Gastroesophageal sphincter (tissue), 4 donors: ENCODE measurements around the gene MYO1B. TPM values are rescaled to one million over a fixed set of nuclear protein-coding genes. Genes with fewer than 3 reads are reported as not detected.
A peak's percentile ranks its signal among the peaks of the same experiment; 100 is the strongest.

ENCODE experiments used
- ATAC-seq: fragments of 150-250 bp; one replicate; pipeline ENCODE4 v1.9.1; 2016; ENCODE audit warnings: mild to moderate bottlenecking, moderate library complexity
- H3K27ac ChIP-seq, 4 donors: fragments of 200-600 bp; sonication (generic) in 3 of 4; 1 replicate in 3 of 4; 2 replicates in 1 of 4; pipeline ENCODE4 v1.5.1; 2016 to 2019
- H3K27me3 ChIP-seq: fragments of 200-600 bp; sonication (generic); one replicate; pipeline ENCODE4 v1.5.1; 2019
- H3K36me3 ChIP-seq, 2 donors: fragments of 200-600 bp; sonication (generic); one replicate each; pipeline ENCODE4 v1.5.1; 2019; ENCODE audit warnings: control low read depth in 1 of 2
- H3K4me1 ChIP-seq, 3 donors: fragments of 200-600 bp; sonication (generic); 1 replicate in 2 of 3; 2 replicates in 1 of 3; pipeline ENCODE4 v1.5.1; 2016 to 2019; ENCODE audit warnings: control low read depth in 2 of 3
- H3K4me3 ChIP-seq, 2 donors: fragments of 200-600 bp; sonication (generic); one replicate each; pipeline ENCODE4 v1.5.1; 2019; ENCODE audit warnings: mild to moderate bottlenecking in 1 of 2, moderate library complexity in 1 of 2
- H3K9me3 ChIP-seq, 3 donors: fragments of 200-600 bp; sonication (generic); one replicate each; pipeline ENCODE4 v1.5.1; 2017 to 2019; ENCODE audit warnings: control low read depth in 2 of 3
- CTCF ChIP-seq, 4 experiments: fragments of 200-600 bp in 2 of 4; fragments of 450-650 bp in 2 of 4; sonication (generic) in 1 of 4; IDR thresholded peaks; one replicate each; pipeline ENCODE4 v1.5.1; 2017 to 2019; ENCODE audit warnings: antibody characterized with exemption in 4 of 4, mild to moderate bottlenecking in 2 of 4, moderate library complexity in 2 of 4
- EP300 ChIP-seq: sonication (generic); formaldehyde crosslinking; IDR thresholded peaks from one replicate; pipeline ENCODE4 v1.6.1; 2017; ENCODE audit warnings: antibody characterized with exemption, mild to moderate bottlenecking
- POLR2A ChIP-seq, 2 donors: fragments of 450-650 bp; IDR thresholded peaks; one replicate each; pipeline ENCODE4 v1.6.1; 2017; ENCODE audit warnings: antibody characterized with exemption in 2 of 2, mild to moderate bottlenecking in 2 of 2, moderate library complexity in 1 of 2
- POLR2AphosphoS5 ChIP-seq: sonication (generic); formaldehyde crosslinking; IDR thresholded peaks from one replicate; pipeline ENCODE4 v1.6.1; 2017; ENCODE audit warnings: antibody characterized with exemption
- WGBS, 2 donors: methylation state at CpG; one replicate each; pipeline ENCODE4 v1.1.5; 2018; ENCODE audit warnings: low coverage in 1 of 2; 5-methylcytosine and 5-hydroxymethylcytosine counted together
- total RNA-seq, 4 donors: library from RNA; depleted of rRNA; stranded (reverse); fragments of >200 nt; gene quantifications; one replicate each; pipeline ENCODE4 v1.1.0, GENCODE V29; 2016

Gene MYO1B
- total RNA-seq, 4 donors from 2014 or later = 17.3 to 45.0 (median 21.0) TPM

- peaks cover 0 to 9% of the 10 kb centered on the region in 2 donors for H3K36me3 ChIP-seq
- no peak overlapping the region for H3K4me3 ChIP-seq
- H3K27ac ChIP-seq = no peak overlapping the region
- H3K9me3 ChIP-seq = no peaks in the 10 kb centered on the region
- no peaks in the 10 kb centered on the region for H3K27me3 ChIP-seq
- H3K4me1 ChIP-seq = no peaks in the 10 kb centered on the region
- ATAC-seq = no peak
- 57 to 76% methylated on average over 2 to 3 of the region's 3 CpGs for WGBS, 2 donors
- no peak for TF ChIP-seq POLR2A (IDR thresholded peaks at IDR 0.05)
- TF ChIP-seq EP300 = no peak
- TF ChIP-seq POLR2AphosphoS5 = no peak
- TF ChIP-seq CTCF (IDR thresholded peaks at IDR 0.05) = no peak
These were observed 157.9 kb downstream of the MYO1B start for GRCh38 chr2:191402966-191403565.

GRCh38 chr2:191404568-191404991, 159.4 kb downstream of the MYO1B start:
- no peak overlapping the region for H3K4me3 ChIP-seq
- WGBS, 2 donors = 20 to 59% methylated on average over 1 of the region's 1 CpG
- no peaks in the 10 kb centered on the region for H3K4me1 ChIP-seq
- TF ChIP-seq CTCF (IDR thresholded peaks at IDR 0.05) (no peak), EP300 (no peak), POLR2A (IDR thresholded peaks at IDR 0.05) (no peak), POLR2AphosphoS5 (no peak)
- H3K36me3 ChIP-seq = peaks cover 0 to 17% of the 10 kb centered on the region in 2 donors
- ATAC-seq = no peak
- no peak overlapping the region for H3K27ac ChIP-seq
- no peaks in the 10 kb centered on the region for H3K9me3 ChIP-seq
- no peaks in the 10 kb centered on the region for H3K27me3 ChIP-seq

- no peaks in the 10 kb centered on the region for H3K9me3 ChIP-seq
- H3K27me3 ChIP-seq = no peaks in the 10 kb centered on the region
- WGBS, 2 donors = 89 to 100% methylated on average over 2 of the region's 2 CpGs
- no peak overlapping the region for H3K27ac ChIP-seq
- no peak for ATAC-seq
- H3K4me3 ChIP-seq = no peak overlapping the region
- peaks cover 0 to 6% (median 0%) of the 10 kb centered on the region in 3 donors for H3K4me1 ChIP-seq
- no peak for TF ChIP-seq CTCF (IDR thresholded peaks at IDR 0.05)
- TF ChIP-seq POLR2A (IDR thresholded peaks at IDR 0.05) = no peak
- TF ChIP-seq EP300 = no peak
- TF ChIP-seq POLR2AphosphoS5 = no peak
- peaks cover 0 to 14% of the 10 kb centered on the region in 2 donors for H3K36me3 ChIP-seq
These were observed 160.3 kb downstream of the MYO1B start for GRCh38 chr2:191405546-191405945.

- peak overlapping the region in 1 of 4 donors; percentile 42 for H3K27ac ChIP-seq
- H3K36me3 ChIP-seq = peaks cover 0 to 14% of the 10 kb centered on the region in 2 donors
- H3K9me3 ChIP-seq = no peaks in the 10 kb centered on the region
- TF ChIP-seq POLR2A (IDR thresholded peaks at IDR 0.05) (no peak), CTCF (IDR thresholded peaks at IDR 0.05) (no peak), POLR2AphosphoS5 (no peak), EP300 (no peak)
- 65 to 68% methylated on average over 5 to 6 of the region's 6 CpGs for WGBS, 2 donors
- no peak overlapping the region for H3K4me3 ChIP-seq
- H3K4me1 ChIP-seq = peaks cover 0 to 17% (median 0%) of the 10 kb centered on the region in 3 donors
- ATAC-seq = no peak
- no peaks in the 10 kb centered on the region for H3K27me3 ChIP-seq
These were observed 165.6 kb downstream of the MYO1B start for GRCh38 chr2:191410646-191411436.

GRCh38 chr2:191411472-191411871, 166.3 kb downstream of the MYO1B start:
- H3K9me3 ChIP-seq = no peaks in the 10 kb centered on the region
- no peak for TF ChIP-seq CTCF (IDR thresholded peaks at IDR 0.05)
- TF ChIP-seq POLR2AphosphoS5 = peak; percentile 76
- H3K27ac ChIP-seq = peak overlapping the region in 1 of 4 donors; percentile 42
- H3K36me3 ChIP-seq = peaks cover 0 to 14% of the 10 kb centered on the region in 2 donors
- 21 to 41% methylated on average over 4 to 5 of the region's 5 CpGs for WGBS, 2 donors
- peaks cover 0 to 17% (median 0%) of the 10 kb centered on the region in 3 donors for H3K4me1 ChIP-seq
- no peak for ATAC-seq
- no peak overlapping the region for H3K4me3 ChIP-seq
- no peaks in the 10 kb centered on the region for H3K27me3 ChIP-seq
